ENCODE results near the gene ASGR1.
"Not testable (repeated sequence)": the region's sequence is repeated elsewhere in the genome, so short reads cannot be mapped to it uniquely, and the experiment has no call there.

GRCh38 chr17:7126386-7126785 lies 52.8 kb downstream of the ASGR1 start:
- TF ChIP-seq CTCF, POLR2AphosphoS5 (IDR thresholded peaks at IDR 0.05): not testable (repeated sequence)

Data from breast epithelium (tissue), 3 donors.